Spleen (tissue), 11 donors: ENCODE results near the gene MOGAT1. TPM values are rescaled to one million over a fixed set of nuclear protein-coding genes. Genes with fewer than 3 reads are reported as not detected.

ENCODE experiments used
- DNase-seq: peaks from one replicate; pipeline ENCODE4 v3.0.0-alpha.2; 2020
- H3K27ac ChIP-seq, 8 donors: fragments of 200-600 bp; sonication (generic) in 7 of 8; 1 replicate in 4 of 8; 2 replicates in 4 of 8; pipeline versions ENCODE4 v1.5.0 to v1.8.0; 2016 to 2021; ENCODE audit warnings: inconsistent platforms in 4 of 8, mild to moderate bottlenecking in 4 of 8, moderate library complexity in 1 of 8
- H3K27me3 ChIP-seq, 7 donors: fragments of 200-600 bp; sonication (generic) in 6 of 7; replicated peaks in 1 of 7; 1 replicate in 4 of 7; 2 replicates in 3 of 7; pipeline versions ENCODE4 v1.5.0 to v1.8.0; 2016 to 2021; ENCODE audit warnings: inconsistent platforms in 3 of 7, mild to moderate bottlenecking in 1 of 7
- H3K36me3 ChIP-seq, 6 donors: fragments of 200-600 bp; sonication (generic) in 5 of 6; 1 replicate in 4 of 6; 2 replicates in 2 of 6; pipeline versions ENCODE4 v1.5.0 to v1.8.0; 2016 to 2021; ENCODE audit warnings: inconsistent platforms in 2 of 6
- H3K4me1 ChIP-seq, 6 donors: fragments of 200-600 bp; sonication (generic) in 5 of 6; 1 replicate in 3 of 6; 2 replicates in 3 of 6; pipeline versions ENCODE4 v1.5.0 to v1.8.0; 2016 to 2021; ENCODE audit warnings: inconsistent platforms in 3 of 6
- H3K4me3 ChIP-seq, 8 donors: fragments of 200-600 bp; sonication (generic) in 7 of 8; 1 replicate in 4 of 8; 2 replicates in 4 of 8; pipeline versions ENCODE4 v1.5.0 to v1.8.0; 2016 to 2021; ENCODE audit warnings: inconsistent platforms in 4 of 8, mild to moderate bottlenecking in 4 of 8, moderate library complexity in 2 of 8
- H3K9me3 ChIP-seq, 8 donors: fragments of 200-600 bp; sonication (generic) in 7 of 8; 1 replicate in 4 of 8; 2 replicates in 4 of 8; pipeline versions ENCODE4 v1.5.0 to v1.8.0; 2016 to 2021; ENCODE audit warnings: inconsistent platforms in 4 of 8
- POLR2A ChIP-seq, 3 donors: fragments of 450-650 bp; IDR thresholded peaks; one replicate each; pipeline ENCODE4 v1.5.1; 2017; ENCODE audit warnings: antibody characterized with exemption in 3 of 3, mild to moderate bottlenecking in 1 of 3
- POLR2AphosphoS5 ChIP-seq, 3 donors: sonication (generic); formaldehyde crosslinking; IDR thresholded peaks; one replicate each; pipeline ENCODE4 v1.5.1; 2017; ENCODE audit warnings: antibody characterized with exemption in 3 of 3
- WGBS, 5 donors: extraction: QIAGEN DNeasy Blood & Tissue Kit in 3 of 5; methylation state at CpG; one replicate each; pipeline versions ENCODE4 v1.1.5 to v1.1.7; 2013 to 2018; 5-methylcytosine and 5-hydroxymethylcytosine counted together
- intact Hi-C: fragments of 100-400 bp; cut with DNase I; formaldehyde crosslinking; loops from one replicate; pipeline ENCODE4 v1.15.0; 2023; ENCODE audit warnings: low total_unique reads
- polyA plus RNA-seq, 3 donors: library from polyadenylated mRNA; stranded (reverse); fragments of 200-250 nt; gene quantifications; one replicate each; pipeline ENCODE4 v1.2.1, GENCODE V29; 2013
- total RNA-seq, 7 donors: library from RNA; depleted of rRNA in 3 of 7; stranded (reverse); fragments of >200 nt in 3 of 7; fragmentation: NEBNext Ultra II Directional in 4 of 7; extraction: Animal tissue kit (Norgen Biotek cat#: 25700) in 4 of 7; gene quantifications; one replicate each; pipeline versions ENCODE4 v1.1.0 to v1.2.1, GENCODE V29; 2016 to 2021
- TF ChIP-seq, protein P1 (sequence below), 11 experiments: fragments of 200-600 bp in 7 of 11; fragments of 450-650 bp in 4 of 11; sonication (generic) in 4 of 11; IDR thresholded peaks in 8 of 11; conservative IDR thresholded peaks in 3 of 11; 1 replicate in 7 of 11; 2 replicates in 4 of 11; pipeline versions ENCODE4 v1.4.0 to v1.8.0; 2016 to 2021; ENCODE audit warnings: antibody characterized with exemption in 11 of 11, inconsistent platforms in 4 of 11, mild to moderate bottlenecking in 1 of 11
- donor health status: healthy with polysubstance abuse.
- donor health status: DM: no; HTN: no; CAD: no; lungs with moderate emphysema.
- donor health status: DM: no; HTN: no; CAD: no.
- donor health status: Bipolar disorder and iron deficiency.
- donor health status: healthy.
- donor health status: DM: no; HTN: no; CAD: no.
- donor health status: DM: yes; HTN: yes; CAD: no.

The MOGAT1 gene
- total and polyA plus RNA-seq, 10 donors = 0.06 TPM; not detected in 9

DNA sequence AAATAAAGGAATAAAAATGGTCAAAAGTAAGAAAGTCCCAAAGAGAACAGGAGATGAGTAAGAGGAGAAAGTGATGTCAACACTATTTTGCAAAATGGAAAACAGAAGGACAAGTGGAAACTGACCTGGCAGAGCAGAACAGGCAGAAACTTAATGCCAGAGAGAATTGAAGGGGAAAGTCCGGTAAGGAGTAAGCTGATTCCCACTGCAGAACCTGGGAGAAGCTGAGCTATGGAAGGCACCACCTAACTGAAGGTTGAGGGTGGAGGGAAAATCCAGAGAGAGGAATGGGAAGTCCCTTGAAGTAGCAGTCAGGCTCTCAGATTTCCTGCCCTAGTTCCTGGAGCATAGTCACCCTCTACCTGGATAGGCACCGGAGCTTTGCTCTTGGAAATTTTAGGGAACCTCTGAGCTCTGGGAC is 59.8 kb downstream of the MOGAT1 start:
- 73 to 97% (median 89%) methylated on average over 2 of the region's 2 CpGs for WGBS, 5 donors
- intact Hi-C loops = no loop called here
- no peak overlapping the region for H3K4me3 ChIP-seq
- peaks cover 0 to 7% (median 0%) of the 10 kb centered on the region in 6 donors for H3K4me1 ChIP-seq
- DNase-seq = no peak
- no peaks in the 10 kb centered on the region for H3K36me3 ChIP-seq
- TF ChIP-seq POLR2AphosphoS5 (IDR thresholded peaks at IDR 0.05) (no peak), POLR2A (IDR thresholded peaks at IDR 0.05) (no peak)
- TF ChIP-seq, protein P1, sequence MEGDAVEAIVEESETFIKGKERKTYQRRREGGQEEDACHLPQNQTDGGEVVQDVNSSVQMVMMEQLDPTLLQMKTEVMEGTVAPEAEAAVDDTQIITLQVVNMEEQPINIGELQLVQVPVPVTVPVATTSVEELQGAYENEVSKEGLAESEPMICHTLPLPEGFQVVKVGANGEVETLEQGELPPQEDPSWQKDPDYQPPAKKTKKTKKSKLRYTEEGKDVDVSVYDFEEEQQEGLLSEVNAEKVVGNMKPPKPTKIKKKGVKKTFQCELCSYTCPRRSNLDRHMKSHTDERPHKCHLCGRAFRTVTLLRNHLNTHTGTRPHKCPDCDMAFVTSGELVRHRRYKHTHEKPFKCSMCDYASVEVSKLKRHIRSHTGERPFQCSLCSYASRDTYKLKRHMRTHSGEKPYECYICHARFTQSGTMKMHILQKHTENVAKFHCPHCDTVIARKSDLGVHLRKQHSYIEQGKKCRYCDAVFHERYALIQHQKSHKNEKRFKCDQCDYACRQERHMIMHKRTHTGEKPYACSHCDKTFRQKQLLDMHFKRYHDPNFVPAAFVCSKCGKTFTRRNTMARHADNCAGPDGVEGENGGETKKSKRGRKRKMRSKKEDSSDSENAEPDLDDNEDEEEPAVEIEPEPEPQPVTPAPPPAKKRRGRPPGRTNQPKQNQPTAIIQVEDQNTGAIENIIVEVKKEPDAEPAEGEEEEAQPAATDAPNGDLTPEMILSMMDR (IDR thresholded peaks at IDR 0.05 in 8 of 11, conservative IDR thresholded peaks at IDR 0.05 in 3 of 11) = no peak
- peaks cover 0 to 6% (median 0%) of the 10 kb centered on the region in 7 donors for H3K27me3 ChIP-seq
- H3K27ac ChIP-seq = no peak overlapping the region
- no peaks in the 10 kb centered on the region for H3K9me3 ChIP-seq

DNA sequence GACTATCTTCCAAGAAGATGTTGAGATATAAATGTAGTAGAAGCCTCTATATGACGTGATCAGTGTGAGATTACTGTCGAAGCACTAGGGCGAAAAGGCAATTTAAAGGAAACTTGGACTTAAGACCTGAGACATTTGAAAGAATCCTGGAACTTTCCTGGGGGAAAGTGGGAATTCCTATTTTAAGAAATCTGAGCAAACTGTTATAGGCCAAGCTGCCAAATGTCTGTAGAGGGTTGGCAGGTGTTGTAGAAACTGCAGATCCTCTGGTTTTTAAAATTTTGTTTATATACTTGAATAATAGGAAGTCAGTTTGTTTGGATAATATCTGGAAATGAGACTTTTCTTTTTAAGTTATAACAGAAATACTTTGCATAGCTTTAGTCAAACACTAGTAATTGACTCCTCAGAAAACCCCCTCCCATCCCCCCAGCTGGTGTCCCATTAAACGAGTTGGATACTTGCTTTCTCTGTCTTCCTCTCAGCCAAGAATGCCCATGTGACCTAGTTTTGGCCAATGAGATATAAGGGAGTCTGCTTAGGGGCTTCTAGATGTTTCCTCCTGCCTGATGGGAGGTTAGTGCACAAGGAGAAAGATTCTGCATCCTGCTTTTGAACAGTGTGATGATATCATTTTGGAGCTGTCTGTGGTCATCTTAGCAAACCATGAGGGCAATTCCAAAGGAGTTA is 61.2 kb downstream of the MOGAT1 start:
- H3K4me1 ChIP-seq = peaks cover 0 to 7% (median 0%) of the 10 kb centered on the region in 6 donors
- H3K4me3 ChIP-seq = no peak overlapping the region
- WGBS, 5 donors = 65 to 76% (median 72%) methylated on average over 4 of the region's 4 CpGs
- no peaks in the 10 kb centered on the region for H3K36me3 ChIP-seq
- intact Hi-C loops = no loop called here
- DNase-seq = no peak
- no peak for TF ChIP-seq POLR2AphosphoS5 (IDR thresholded peaks at IDR 0.05)
- TF ChIP-seq POLR2A (IDR thresholded peaks at IDR 0.05) = no peak
- TF ChIP-seq, protein P1 (IDR thresholded peaks at IDR 0.05 in 8 of 11, conservative IDR thresholded peaks at IDR 0.05 in 3 of 11) = no peak
- H3K27ac ChIP-seq = no peak overlapping the region
- peaks cover 0 to 6% (median 0%) of the 10 kb centered on the region in 7 donors for H3K27me3 ChIP-seq
- no peaks in the 10 kb centered on the region for H3K9me3 ChIP-seq

DNA sequence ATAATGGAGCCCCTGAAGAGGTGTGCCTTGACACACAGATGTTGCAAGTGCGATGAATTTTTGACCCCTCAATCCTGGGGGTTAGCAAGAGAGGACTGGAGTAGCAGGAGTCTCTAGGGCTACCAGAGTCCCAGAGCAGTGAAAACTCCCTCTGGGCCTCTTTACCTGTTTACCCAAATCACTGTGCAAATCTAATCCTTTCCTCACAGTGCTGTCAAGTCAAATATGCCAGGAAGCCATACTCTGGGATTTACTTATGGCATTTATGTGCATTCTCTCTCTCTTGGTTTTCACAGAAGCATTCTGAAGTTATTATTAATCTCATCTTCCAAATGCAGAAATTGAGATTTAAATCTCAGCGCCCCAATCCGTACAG is 62.0 kb downstream of the MOGAT1 start:
- DNase-seq = no peak
- 91 to 98% (median 95%) methylated on average over 3 of the region's 3 CpGs for WGBS, 5 donors
- H3K27me3 ChIP-seq = peaks cover 0 to 6% (median 0%) of the 10 kb centered on the region in 7 donors
- no peaks in the 10 kb centered on the region for H3K9me3 ChIP-seq
- no peak overlapping the region for H3K4me3 ChIP-seq
- TF ChIP-seq POLR2AphosphoS5 (IDR thresholded peaks at IDR 0.05) = no peak
- TF ChIP-seq POLR2A (IDR thresholded peaks at IDR 0.05) = no peak
- TF ChIP-seq, protein P1 (IDR thresholded peaks at IDR 0.05 in 8 of 11, conservative IDR thresholded peaks at IDR 0.05 in 3 of 11) = no peak
- H3K36me3 ChIP-seq = no peaks in the 10 kb centered on the region
- no peak overlapping the region for H3K27ac ChIP-seq
- intact Hi-C loops = no loop called here
- H3K4me1 ChIP-seq = peaks cover 0 to 7% (median 0%) of the 10 kb centered on the region in 6 donors

DNA sequence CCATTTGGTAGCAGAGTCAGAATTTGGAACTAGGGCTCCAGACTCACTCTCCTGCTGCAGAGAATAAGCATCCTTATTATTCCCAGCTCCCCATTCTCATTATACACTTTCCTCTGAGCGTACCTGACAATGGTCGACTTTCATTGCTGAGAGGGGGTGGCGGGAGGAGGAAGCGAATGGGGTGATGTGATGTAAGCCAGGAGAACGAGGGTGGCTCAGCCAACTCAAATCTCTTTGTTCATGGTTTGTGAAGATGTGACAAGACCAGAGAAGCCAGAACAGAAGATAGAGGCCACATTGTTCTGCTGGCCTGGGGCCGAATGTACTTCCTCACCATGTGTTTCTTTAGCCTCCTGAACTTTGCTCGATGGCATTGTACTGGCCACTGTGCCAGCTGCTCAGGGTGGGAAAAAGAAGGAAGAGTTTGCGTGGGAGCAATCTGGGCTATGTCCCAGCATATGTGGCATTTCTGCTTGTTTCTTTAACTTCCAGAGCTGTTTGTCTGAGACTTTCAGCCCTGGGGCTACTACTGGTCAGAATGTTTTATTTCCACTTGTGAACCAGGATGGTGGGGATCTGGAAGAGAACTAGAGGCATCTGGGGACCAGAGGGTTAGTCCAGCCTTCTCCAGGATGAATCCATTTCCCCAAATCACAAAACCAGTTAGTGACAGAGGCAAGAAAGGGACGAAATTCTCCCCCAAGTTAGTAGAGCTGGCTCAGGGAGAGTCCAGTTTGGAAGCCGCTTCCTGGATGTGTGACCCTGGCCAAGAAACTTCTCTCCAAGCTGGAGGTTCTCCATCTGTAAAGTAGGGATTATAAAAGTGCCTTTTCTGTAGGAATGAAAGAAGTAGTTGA is 62.6 kb downstream of the MOGAT1 start:
- WGBS, 5 donors = 75 to 88% (median 77%) methylated on average over 10 of the region's 10 CpGs
- Histone ChIP-seq H3K4me1 (peaks cover 0 to 7% (median 0%) of the 10 kb centered on the region in 6 donors), H3K4me3 (no peak overlapping the region), H3K27ac (no peak overlapping the region), H3K27me3 (peaks cover 0 to 6% (median 0%) of the 10 kb centered on the region in 7 donors), H3K36me3 (no peaks in the 10 kb centered on the region), H3K9me3 (no peaks in the 10 kb centered on the region)
- TF ChIP-seq POLR2A (IDR thresholded peaks at IDR 0.05) (no peak), POLR2AphosphoS5 (IDR thresholded peaks at IDR 0.05) (no peak)
- TF ChIP-seq, protein P1 (IDR thresholded peaks at IDR 0.05 in 8 of 11, conservative IDR thresholded peaks at IDR 0.05 in 3 of 11) = no peak
- no peak for DNase-seq
- intact Hi-C loops = no loop called here
